Femur (tissue), 1 donor: Measurements from ENCODE around the gene UNC5CL.
"Not testable (repeated sequence)": the region's sequence is repeated elsewhere in the genome, so short reads cannot be mapped to it uniquely, and the experiment has no call there.

Experiments
- DNase-seq: peaks from one replicate; pipeline ENCODE4 v3.0.0-alpha.2; 2017

Gene UNC5CL

GRCh38 chr6:41037107-41037900, 1.7 kb downstream of the UNC5CL start:
- no peak for DNase-seq

- DNase-seq, result no peak
Observed at GRCh38 chr6:41036601-41037000, 2.4 kb downstream of the UNC5CL start.

GRCh38 chr6:41036186-41036585, 2.8 kb downstream of the UNC5CL start:
- no peak for DNase-seq

- no peak for DNase-seq
Observed at GRCh38 chr6:41033776-41034175, 5.2 kb downstream of the UNC5CL start.

GRCh38 chr6:41032830-41033229, 6.2 kb downstream of the UNC5CL start:
- DNase-seq, result no peak

- DNase-seq, result no peak
Observed at GRCh38 chr6:41028561-41029412, 10.2 kb downstream of the UNC5CL start.

- DNase-seq, result peak; percentile 89
Observed at GRCh38 chr6:41027799-41028560, 11.0 kb downstream of the UNC5CL start.

GRCh38 chr6:41027241-41027640, 11.8 kb downstream of the UNC5CL start:
- DNase-seq, result no peak

GRCh38 chr6:41025966-41026530, 13.0 kb downstream of the UNC5CL start:
- no peak for DNase-seq

GRCh38 chr6:41023114-41023513, 15.9 kb downstream of the UNC5CL start:
- no peak for DNase-seq

- no peak for DNase-seq
Observed at GRCh38 chr6:41022294-41022693, 16.7 kb downstream of the UNC5CL start.

GRCh38 chr6:41021832-41022231, 17.2 kb downstream of the UNC5CL start:
- DNase-seq, result no peak

GRCh38 chr6:41017663-41018062, 21.4 kb downstream of the UNC5CL start:
- no peak for DNase-seq

GRCh38 chr6:41015860-41016259, 23.2 kb downstream of the UNC5CL start:
- not testable (repeated sequence) for DNase-seq

GRCh38 chr6:41014780-41015179, 24.2 kb downstream of the UNC5CL start:
- DNase-seq, result no peak

- DNase-seq, result no peak
Observed at GRCh38 chr6:41013466-41014153, 25.4 kb downstream of the UNC5CL start.

GRCh38 chr6:41011673-41012072, 27.3 kb downstream of the UNC5CL start:
- DNase-seq, result no peak

GRCh38 chr6:41009669-41010068, 29.4 kb downstream of the UNC5CL start:
- no peak for DNase-seq

GRCh38 chr6:41008011-41008410, 31.0 kb downstream of the UNC5CL start:
- DNase-seq, result no peak

GRCh38 chr6:41006980-41007379, 32.0 kb downstream of the UNC5CL start:
- DNase-seq, result not testable (repeated sequence)

GRCh38 chr6:41006217-41006616, 32.8 kb downstream of the UNC5CL start:
- DNase-seq, result peak; percentile 39

- DNase-seq, result no peak
Observed at GRCh38 chr6:41002168-41002567, 36.9 kb downstream of the UNC5CL start.
